Sigmoid colon (tissue), 4 donors: Measurements from ENCODE around the gene ZFAND6.

Experiments
- CTCF ChIP-seq, 4 experiments: fragments of 450-650 bp in 3 of 4; fragments of 200-600 bp in 1 of 4; IDR thresholded peaks; one replicate each; pipeline ENCODE4 v1.5.1; 2016 to 2019; ENCODE audit warnings: antibody characterized with exemption in 4 of 4, mild to moderate bottlenecking in 3 of 4, moderate library complexity in 2 of 4
- EP300 ChIP-seq, 4 donors: sonication (generic); formaldehyde crosslinking; IDR thresholded peaks; one replicate each; pipeline ENCODE4 v1.6.1; 2017; ENCODE audit warnings: antibody characterized with exemption in 4 of 4
- POLR2A ChIP-seq, 2 donors: fragments of 450-650 bp; IDR thresholded peaks; one replicate each; pipeline ENCODE4 v1.6.1; 2016; ENCODE audit warnings: antibody characterized with exemption in 2 of 2, mild to moderate bottlenecking in 2 of 2, moderate library complexity in 2 of 2
- POLR2AphosphoS5 ChIP-seq, 4 donors: sonication (generic); formaldehyde crosslinking; IDR thresholded peaks; one replicate each; pipeline ENCODE4 v1.6.1; 2017; ENCODE audit warnings: antibody characterized with exemption in 4 of 4

- TF ChIP-seq CTCF (IDR thresholded peaks at IDR 0.05) = no peak
- no peak for TF ChIP-seq POLR2A (IDR thresholded peaks at IDR 0.05)
- no peak for TF ChIP-seq POLR2AphosphoS5 (IDR thresholded peaks at IDR 0.05)
- no peak for TF ChIP-seq EP300 (IDR thresholded peaks at IDR 0.05)
Measured at GRCh38 chr15:80159301-80159700, 99.8 kb downstream of the ZFAND6 start.
